T-helper 1 cell (primary cell): ENCODE data around the gene DGKH.
"Not testable (repeated sequence)": the region's sequence is repeated elsewhere in the genome, so short reads cannot be mapped to it uniquely, and the experiment has no call there.

Experiments used
- DNase-seq, 5 donors: peaks; one replicate each; pipeline ENCODE4 v3.0.0-alpha.2; 2012 to 2020

Gene DGKH

GRCh38 chr13:42174344-42175162 lies 126.1 kb downstream of the DGKH start:
- no peak for DNase-seq

- DNase-seq: no peak
Observed at GRCh38 chr13:42176294-42176693, 127.8 kb downstream of the DGKH start.

- DNase-seq: no peak
Observed at GRCh38 chr13:42177189-42177588, 128.7 kb downstream of the DGKH start.

DNA sequence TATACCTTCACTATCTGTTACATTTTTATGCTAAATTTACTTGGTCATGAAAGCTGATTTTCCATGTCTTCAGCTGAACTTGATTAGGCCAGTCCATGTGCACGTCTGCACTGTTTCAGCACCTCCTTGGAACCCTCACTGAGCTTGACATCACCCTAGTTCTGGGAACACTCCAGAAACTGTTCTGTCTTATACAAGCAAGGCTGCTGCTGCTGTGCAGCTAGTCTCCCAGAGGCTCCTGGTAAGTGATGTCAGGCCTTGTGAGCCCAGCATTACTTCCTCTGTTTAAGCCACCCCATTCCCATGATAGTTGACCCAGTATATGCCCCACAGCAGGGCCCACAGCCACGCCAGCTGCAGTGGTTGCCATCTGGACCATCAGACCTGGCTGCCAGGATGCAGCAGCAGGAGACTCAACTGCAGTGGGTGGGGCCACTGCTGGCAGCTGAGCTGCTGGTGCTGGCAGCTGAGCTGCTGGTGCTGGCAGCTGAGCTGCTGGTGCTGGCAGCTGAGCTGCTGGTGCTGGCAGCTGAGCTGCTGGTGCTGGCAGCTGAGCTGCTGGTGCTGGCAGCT lies 133.0 kb downstream of the DGKH start:
- peak in 1 of 5 donors; percentile 67 for DNase-seq

DNA sequence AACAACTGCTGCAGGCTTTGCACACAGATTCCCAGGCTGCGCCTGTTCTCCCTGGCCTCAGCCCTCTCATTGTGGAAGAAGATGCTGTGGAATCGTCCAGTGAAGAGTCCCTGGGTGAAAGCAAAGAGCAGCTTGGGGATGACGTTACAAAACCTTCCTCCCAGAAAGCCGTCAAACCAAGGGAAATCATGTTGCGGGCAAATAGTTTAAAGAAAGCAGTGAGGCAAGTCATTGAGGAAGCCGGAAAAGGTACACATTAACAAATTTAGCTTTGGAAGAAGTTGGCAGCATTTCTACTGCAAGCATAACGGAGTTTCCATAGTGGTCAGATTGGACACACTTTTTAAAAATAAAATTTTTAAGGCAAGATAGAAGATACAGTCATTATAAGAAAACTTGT lies 140.6 kb downstream of the DGKH start:
- DNase-seq: no peak

- DNase-seq: no peak
Observed at GRCh38 chr13:42190529-42190928, 142.1 kb downstream of the DGKH start.

- no peak for DNase-seq
Observed at GRCh38 chr13:42211704-42212464, 163.4 kb downstream of the DGKH start.

DNA sequence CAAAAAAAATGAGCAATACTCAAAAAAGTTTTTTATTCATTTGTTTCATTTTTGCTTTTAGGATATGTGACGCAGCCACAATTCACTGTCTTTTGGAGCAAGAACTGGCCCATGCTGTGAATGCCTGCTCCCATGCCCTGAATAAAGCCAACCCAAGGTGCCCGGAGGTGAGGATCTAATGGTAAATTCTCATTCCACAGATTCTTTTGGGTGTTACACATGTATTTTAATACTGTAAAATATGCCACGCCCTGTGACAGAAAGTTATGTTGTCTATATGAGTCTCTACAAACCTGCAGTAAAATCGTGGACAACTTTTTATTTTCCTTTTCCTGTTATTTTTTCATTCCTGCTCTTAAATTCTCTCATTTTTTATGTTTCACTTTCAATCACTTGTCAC lies 166.0 kb downstream of the DGKH start:
- DNase-seq: no peak

GRCh38 chr13:42215578-42216421 lies 167.4 kb downstream of the DGKH start:
- peak in 1 of 5 donors; percentile 26 for DNase-seq

DNA sequence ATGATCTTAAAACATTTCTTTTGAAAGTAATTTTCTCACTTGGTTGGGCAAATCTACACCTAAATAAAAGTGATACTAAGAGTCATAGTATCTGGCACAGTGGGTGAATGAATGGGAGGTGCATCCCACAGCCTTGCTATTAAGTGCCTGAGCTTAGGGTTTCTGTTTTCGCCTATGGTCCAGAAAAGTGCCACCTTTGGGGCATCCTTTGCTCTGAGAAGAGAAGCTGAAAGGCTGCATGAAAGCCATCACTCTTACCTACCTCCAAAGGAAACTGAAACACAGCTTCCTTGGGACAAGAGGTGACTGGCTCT lies 167.9 kb downstream of the DGKH start:
- no peak for DNase-seq

DNA sequence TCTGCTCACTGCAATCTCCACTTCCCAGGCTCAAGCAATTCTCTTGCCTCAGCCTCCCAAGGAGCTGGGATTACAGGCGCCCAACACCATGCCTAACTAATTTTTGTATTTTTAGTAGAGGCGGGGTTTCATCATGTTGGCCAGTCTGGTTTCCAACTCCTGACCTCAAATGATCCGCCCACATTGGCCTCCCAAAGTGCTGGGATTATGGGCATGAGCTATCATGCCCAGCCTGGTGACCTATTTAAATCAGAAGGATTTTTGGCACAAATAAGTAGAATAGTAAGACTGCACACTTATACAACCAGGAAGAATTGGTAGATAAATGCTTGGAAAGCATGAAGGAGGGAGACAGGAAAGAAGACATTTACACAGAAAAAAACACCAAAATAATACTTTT lies 170.1 kb downstream of the DGKH start:
- DNase-seq: no peak

DNA sequence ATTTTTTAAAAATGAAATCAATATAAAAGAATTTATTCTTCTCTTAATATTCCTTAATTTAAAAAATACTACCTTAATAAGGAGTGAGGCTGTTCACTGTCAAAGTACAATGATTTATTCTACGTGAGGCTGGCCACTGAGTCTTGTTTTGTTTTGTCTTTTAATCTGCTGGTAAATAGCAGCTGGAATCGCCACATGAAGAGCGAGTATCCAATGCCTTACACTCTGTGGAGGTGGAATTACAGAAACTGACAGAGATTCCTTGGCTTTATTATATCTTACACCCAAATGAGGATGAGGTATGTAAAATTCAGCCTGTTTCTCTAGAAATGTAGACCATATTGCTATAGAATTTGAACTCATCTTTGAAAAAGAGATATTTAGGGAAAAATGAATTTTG lies 170.6 kb downstream of the DGKH start:
- DNase-seq: no peak

DNA sequence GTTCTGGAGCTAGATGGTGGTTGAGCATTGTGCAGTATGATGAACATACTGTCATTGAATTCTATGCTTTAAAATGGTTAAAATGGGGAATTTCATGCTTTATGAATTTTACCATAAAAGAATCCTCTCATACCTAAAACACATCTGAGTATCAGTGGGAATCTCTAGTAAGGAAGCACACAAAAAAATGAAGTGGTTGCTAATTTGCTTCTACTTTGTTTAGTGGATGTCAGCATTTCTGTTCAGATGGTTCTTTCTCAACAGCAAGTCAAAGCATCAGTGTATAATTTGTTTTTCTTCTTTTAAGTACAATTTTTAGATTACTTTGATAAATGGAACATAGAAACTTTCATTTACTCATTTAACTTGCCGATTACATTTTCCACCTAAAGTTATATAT lies 171.4 kb downstream of the DGKH start:
- no peak for DNase-seq

GRCh38 chr13:42221121-42221765 lies 172.8 kb downstream of the DGKH start:
- no peak for DNase-seq

DNA sequence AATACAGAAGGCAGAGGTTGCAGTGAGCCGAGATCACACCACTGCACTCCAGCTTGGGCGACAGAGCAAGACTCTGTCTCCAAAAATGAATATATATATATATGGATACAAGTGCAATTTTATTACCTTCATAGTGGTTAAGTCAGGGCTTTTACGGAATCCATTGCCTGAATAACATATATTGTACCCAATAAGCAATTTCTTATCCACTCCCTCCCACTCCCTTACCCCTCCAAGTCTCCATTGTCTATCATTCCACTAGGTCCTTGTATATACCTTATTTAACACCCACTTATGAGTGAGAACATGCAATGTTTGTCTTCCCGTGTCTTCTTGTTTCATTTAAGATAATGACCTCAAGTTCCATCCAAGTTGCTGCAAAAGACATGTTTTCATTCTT lies 175.2 kb downstream of the DGKH start:
- no peak for DNase-seq

DNA sequence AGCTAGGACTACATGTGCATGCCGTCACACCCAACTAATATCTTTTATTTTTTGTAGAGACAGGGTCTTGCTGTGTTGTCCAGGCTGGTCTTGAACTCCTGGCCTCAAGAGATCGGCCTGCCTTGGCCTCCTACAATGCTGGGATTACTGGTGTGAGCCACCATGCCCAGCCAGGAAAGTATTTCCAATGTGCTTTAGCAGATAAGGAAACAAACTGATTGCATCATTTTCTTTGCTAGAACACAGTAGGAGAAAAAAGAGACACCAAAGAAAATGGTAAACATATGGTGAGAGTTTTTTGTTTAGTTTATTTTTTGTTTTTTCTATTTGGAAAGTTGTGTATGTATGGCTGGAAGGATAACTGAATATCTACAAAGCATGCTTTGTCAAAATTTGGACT lies 176.6 kb downstream of the DGKH start:
- no peak for DNase-seq

DNA sequence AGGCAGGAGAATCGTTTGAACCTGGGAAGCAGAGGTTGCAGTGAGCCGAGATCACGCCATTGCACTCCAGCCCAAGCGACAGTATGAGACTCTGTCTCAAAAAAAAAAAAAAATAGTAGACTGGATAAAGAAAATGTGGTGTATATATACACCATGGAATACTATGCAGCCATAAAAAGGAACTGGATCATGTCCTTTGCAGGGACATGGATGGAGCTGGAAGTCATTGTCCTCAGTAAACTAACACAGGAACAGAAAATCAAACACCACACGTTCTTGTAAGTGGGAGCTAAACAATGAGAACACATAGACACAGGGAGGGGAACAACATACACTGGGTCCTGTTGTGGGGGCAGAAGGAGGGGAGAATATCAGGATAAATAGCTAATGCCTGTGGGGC lies 178.3 kb downstream of the DGKH start:
- DNase-seq: not testable (repeated sequence)

DNA sequence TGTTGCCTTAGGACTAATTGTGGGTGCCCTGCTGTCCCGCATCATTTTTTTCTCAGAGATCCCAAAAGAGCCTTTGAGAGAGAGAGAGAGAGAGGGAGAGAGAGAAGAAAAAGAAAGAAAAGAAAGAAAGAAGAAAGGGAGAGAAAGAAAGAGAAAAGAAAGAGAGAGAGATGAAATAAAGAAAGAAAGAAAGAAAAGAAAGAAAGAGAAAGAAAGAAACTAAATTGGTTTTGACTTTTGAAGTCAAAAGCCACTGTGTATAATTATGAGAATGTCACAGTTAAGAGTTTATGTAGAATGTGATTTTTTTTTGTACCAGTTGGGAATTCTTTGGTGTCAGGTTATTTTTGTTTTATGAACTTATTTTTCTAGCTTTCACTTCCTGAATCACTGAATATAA lies 180.1 kb downstream of the DGKH start:
- no peak for DNase-seq

DNA sequence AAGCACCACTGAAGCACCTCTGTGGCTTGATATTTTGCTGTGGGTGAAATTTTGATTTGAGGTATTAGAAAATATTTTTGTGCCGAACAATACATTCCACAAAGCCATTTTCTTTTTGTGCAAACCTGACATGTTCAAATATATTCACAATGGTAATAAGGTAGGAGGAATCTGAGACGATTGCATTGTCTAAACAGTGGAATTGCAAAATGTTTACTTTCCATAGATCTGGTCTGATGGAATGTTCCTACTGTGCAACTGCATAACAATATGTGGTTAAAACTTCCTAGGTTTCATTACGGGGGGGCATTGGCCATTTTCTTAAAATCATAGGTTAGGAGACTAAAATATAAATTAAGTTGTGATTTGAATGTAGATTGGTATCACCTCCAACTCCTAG lies 180.8 kb downstream of the DGKH start:
- no peak for DNase-seq

DNA sequence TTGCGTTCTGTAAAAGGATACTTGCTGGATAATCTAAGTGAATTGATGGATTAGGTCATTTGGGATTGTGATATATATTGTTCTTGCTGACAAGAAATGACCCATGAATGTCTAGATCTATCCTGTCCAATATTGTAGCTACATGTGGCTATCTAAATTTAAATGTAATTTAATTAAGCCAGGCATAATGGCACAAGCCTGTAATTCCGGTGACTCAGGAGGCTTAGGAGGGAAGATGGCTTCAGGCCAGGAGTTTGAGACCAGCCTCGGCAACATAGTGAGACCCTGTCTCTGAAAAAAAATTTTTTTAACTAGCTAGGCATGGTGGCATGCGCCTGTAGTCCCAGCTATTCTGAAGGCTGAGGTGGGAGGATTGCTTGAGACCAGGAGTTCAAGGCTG lies 184.2 kb downstream of the DGKH start:
- DNase-seq: no peak

DNA sequence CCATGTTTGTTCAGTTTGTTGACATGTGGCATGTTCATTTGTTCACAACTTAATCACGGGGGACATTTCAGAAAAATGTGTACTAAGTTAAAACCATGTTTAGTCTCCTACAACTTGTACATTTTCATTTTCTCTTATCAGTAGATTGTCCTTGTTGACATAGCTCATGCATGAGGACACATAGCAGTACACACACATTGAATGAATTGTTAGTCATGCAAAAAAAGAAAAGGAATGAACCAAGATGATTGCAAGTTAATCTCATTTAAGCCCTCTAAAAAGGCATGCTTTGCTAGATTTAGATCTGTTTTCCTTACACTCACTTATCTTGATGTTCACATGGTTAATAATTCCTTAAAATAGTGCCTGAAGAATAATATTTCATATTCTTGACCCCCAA lies 185.3 kb downstream of the DGKH start:
- no peak for DNase-seq

- DNase-seq: no peak
Observed at GRCh38 chr13:42239161-42239560, 190.7 kb downstream of the DGKH start.

GRCh38 chr13:42239644-42240043 lies 191.2 kb downstream of the DGKH start:
- no peak for DNase-seq
